Hepatocyte (in vitro differentiated cells): ENCODE measurements around the gene TUBAL3. TPM values are rescaled to one million over a fixed set of nuclear protein-coding genes. Genes with fewer than 3 reads are reported as not detected.

Experiments
- DNase-seq: peaks from one replicate; pipeline ENCODE4 v3.0.0-alpha.2; 2016; ENCODE audit warnings: low spot score
- H2AFZ ChIP-seq: fragments of 200-600 bp; sonication (generic); 2 replicates; pipeline ENCODE4 v1.6.0; 2016; ENCODE audit warnings: antibody characterized with exemption, mild to moderate bottlenecking
- H3K27ac ChIP-seq: fragments of 200-600 bp; sonication (generic); 2 replicates; pipeline ENCODE4 v1.5.1; 2016; ENCODE audit warnings: mild to moderate bottlenecking
- H3K27me3 ChIP-seq: fragments of 200-600 bp; sonication (generic); 2 replicates; pipeline ENCODE4 v1.6.1; 2016
- H3K36me3 ChIP-seq: fragments of 200-600 bp; sonication (generic); replicated peaks from 2 replicates; pipeline ENCODE4 v1.5.1; 2016; ENCODE audit warnings: low read depth; ENCODE audit not compliant: insufficient read depth
- H3K4me1 ChIP-seq: fragments of 200-600 bp; sonication (generic); 2 replicates; pipeline ENCODE4 v1.5.1; 2016; ENCODE audit warnings: mild to moderate bottlenecking, moderate library complexity; ENCODE audit not compliant: insufficient read depth
- H3K4me2 ChIP-seq: fragments of 200-600 bp; sonication (generic); 2 replicates; pipeline ENCODE4 v1.6.0; 2016
- H3K4me3 ChIP-seq: fragments of 200-600 bp; sonication (generic); 2 replicates; pipeline ENCODE4 v1.5.1; 2016; ENCODE audit warnings: mild to moderate bottlenecking
- H3K79me2 ChIP-seq: fragments of 200-600 bp; sonication (generic); 2 replicates; pipeline ENCODE4 v1.6.0; 2017; ENCODE audit warnings: mild to moderate bottlenecking
- H3K9me2 ChIP-seq: fragments of 200-600 bp; sonication (generic); replicated peaks from 2 replicates; pipeline ENCODE4 v1.6.0; 2017; ENCODE audit warnings: mild to moderate bottlenecking; ENCODE audit not compliant: insufficient read depth
- H3K9me3 ChIP-seq: fragments of 200-600 bp; sonication (generic); 2 replicates; pipeline ENCODE4 v1.5.1; 2016; ENCODE audit warnings: low read depth, mild to moderate bottlenecking
- H4K20me1 ChIP-seq: fragments of 200-600 bp; sonication (generic); 2 replicates; pipeline ENCODE4 v1.6.0; 2016; ENCODE audit warnings: mild to moderate bottlenecking; ENCODE audit not compliant: insufficient read depth, poor library complexity, severe bottlenecking
- CTCF ChIP-seq: fragments of 200-600 bp; sonication (generic); IDR thresholded peaks from 2 replicates; pipeline ENCODE4 v1.5.1; 2016; ENCODE audit warnings: antibody characterized with exemption, mild to moderate bottlenecking; ENCODE audit not compliant: poor library complexity
- EZH2 ChIP-seq: fragments of 200-600 bp; sonication (generic); IDR thresholded peaks from 2 replicates; pipeline ENCODE4 v1.6.1; 2016; ENCODE audit warnings: antibody characterized with exemption, mild to moderate bottlenecking, borderline replicate concordance
- EZH2phosphoT487 ChIP-seq: fragments of 200-600 bp; sonication (generic); IDR thresholded peaks from one replicate; pipeline ENCODE4 v1.6.1; 2018; ENCODE audit warnings: antibody characterized with exemption, mild to moderate bottlenecking, low read depth, moderate library complexity; ENCODE audit not compliant: unreplicated experiment, severe bottlenecking
- WGBS: methylation state at CpG from one replicate; pipeline ENCODE4 v1.1.6; 2016; ENCODE audit warnings: low lambda C conversion rate; ENCODE audit errors: missing lambda C conversion rate; 5-methylcytosine and 5-hydroxymethylcytosine counted together
- polyA plus RNA-seq: library from polyadenylated mRNA; unstranded; fragments of >200 nt; fragmentation: Nextera tagmentation; extraction: Ambion mirVana; gene quantifications from 2 replicates; pipeline ENCODE4 v1.2.1, GENCODE V29; 2016
- total RNA-seq: library from RNA; depleted of rRNA; stranded (reverse); fragments of >200 nt; gene quantifications from 2 replicates; pipeline ENCODE4 v1.2.3, GENCODE V29; 2014

The TUBAL3 gene
- total and polyA plus RNA-seq, 2 experiments from 2014 or later, result 0.58 to 1.7 TPM

- Histone ChIP-seq H3K27me3 (no peaks in the 10 kb centered on the region), H2AFZ (peak overlapping the region; percentile 16), H3K79me2 (no peaks in the 10 kb centered on the region), H3K4me3 (no peak overlapping the region), H3K4me2 (peak overlapping the region; percentile 30), H3K27ac (peak overlapping the region; percentile 40), H3K36me3 (no peaks in the 10 kb centered on the region), H3K4me1 (no peaks in the 10 kb centered on the region), H3K9me2 (no peaks in the 10 kb centered on the region), H4K20me1 (no peaks in the 10 kb centered on the region), H3K9me3 (no peaks in the 10 kb centered on the region)
- peak; percentile 35 for DNase-seq
- no peak for TF ChIP-seq EZH2
- no peak for TF ChIP-seq CTCF
- no peak for TF ChIP-seq EZH2phosphoT487
- 82% methylated on average over 3 of the region's 3 CpGs for WGBS
These were observed 1.8 kb downstream of the TUBAL3 start for GRCh38 chr10:5402798-5403197.

DNA sequence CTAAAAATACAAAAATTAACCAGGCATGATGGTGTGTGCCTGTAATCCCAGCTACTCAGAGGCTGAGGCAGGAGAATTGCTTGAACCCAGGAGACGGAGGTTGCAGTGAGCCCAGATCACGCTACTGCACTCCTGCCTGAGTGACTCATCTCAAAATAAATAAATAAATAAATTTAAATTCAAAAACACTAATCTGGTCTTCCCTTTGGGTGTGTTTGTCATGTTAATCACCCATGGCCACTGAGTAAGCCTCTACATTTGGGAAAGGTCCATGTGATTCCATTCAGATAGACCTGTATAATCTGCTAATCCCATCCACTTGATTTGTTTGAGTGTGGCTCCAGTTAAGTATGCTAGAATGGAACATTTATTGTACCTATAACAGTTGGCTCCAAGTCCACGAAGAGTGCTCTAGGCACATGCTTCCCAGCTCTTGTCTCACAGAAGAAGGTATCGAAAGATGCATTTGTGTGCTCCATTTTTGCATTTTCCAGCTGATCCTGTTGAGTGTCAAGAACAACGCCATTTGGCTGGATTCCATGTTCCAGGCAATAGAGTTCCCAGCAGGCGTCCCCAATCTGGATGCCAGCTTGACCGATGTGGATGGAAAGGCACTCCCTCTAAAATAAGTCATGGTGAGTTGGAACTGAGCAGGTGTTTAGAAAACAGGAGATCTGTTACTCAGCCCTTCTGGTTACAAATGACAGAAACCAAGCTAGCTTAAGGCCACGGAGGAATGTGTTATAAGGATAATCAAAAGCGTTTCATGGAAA, 4.0 kb downstream of the TUBAL3 start:
- Histone ChIP-seq H3K4me1 (no peaks in the 10 kb centered on the region), H3K4me3 (no peak overlapping the region), H3K9me2 (no peaks in the 10 kb centered on the region), H3K79me2 (no peaks in the 10 kb centered on the region), H4K20me1 (no peaks in the 10 kb centered on the region), H2AFZ (no peak overlapping the region), H3K36me3 (no peaks in the 10 kb centered on the region), H3K27me3 (no peaks in the 10 kb centered on the region), H3K4me2 (no peak overlapping the region), H3K9me3 (no peaks in the 10 kb centered on the region), H3K27ac (no peak overlapping the region)
- 91% methylated on average over 9 of the region's 9 CpGs for WGBS
- DNase-seq, result no peak
- TF ChIP-seq EZH2, result no peak
- no peak for TF ChIP-seq EZH2phosphoT487
- TF ChIP-seq CTCF, result no peak

- H3K36me3 ChIP-seq, result no peaks in the 10 kb centered on the region
- no peaks in the 10 kb centered on the region for H3K9me2 ChIP-seq
- no peak overlapping the region for H3K4me3 ChIP-seq
- H3K4me2 ChIP-seq, result no peak overlapping the region
- WGBS, result 78% methylated on average over 6 of the region's 6 CpGs
- no peak overlapping the region for H2AFZ ChIP-seq
- no peaks in the 10 kb centered on the region for H3K27me3 ChIP-seq
- H3K27ac ChIP-seq, result no peak overlapping the region
- H3K9me3 ChIP-seq, result no peaks in the 10 kb centered on the region
- no peaks in the 10 kb centered on the region for H3K79me2 ChIP-seq
- TF ChIP-seq EZH2phosphoT487, result no peak
- no peak for TF ChIP-seq EZH2
- no peak for TF ChIP-seq CTCF
- no peaks in the 10 kb centered on the region for H3K4me1 ChIP-seq
- H4K20me1 ChIP-seq, result no peaks in the 10 kb centered on the region
- DNase-seq, result no peak
These were observed 5.3 kb downstream of the TUBAL3 start for GRCh38 chr10:5399332-5399731.
